ENCODE data around the gene GSN.
A peak's percentile ranks its signal among the peaks of the same experiment; 100 is the strongest.

GSN gene

GRCh38 chr9:121272401-121272948 is 4.5 kb downstream of the GSN start:
- DNase-seq (ENCODE audit: low spot score) = no peak
- no peak for FAIRE-seq

GRCh38 chr9:121273064-121273775 is 5.3 kb downstream of the GSN start:
- no peak for DNase-seq (ENCODE audit: low spot score)
- FAIRE-seq = no peak

GRCh38 chr9:121274851-121275250 is 6.9 kb downstream of the GSN start:
- no peak for DNase-seq (ENCODE audit: low spot score)
- no peak for FAIRE-seq

- FAIRE-seq = no peak
- no peak for DNase-seq (ENCODE audit: low spot score)
These were observed 8.1 kb downstream of the GSN start for GRCh38 chr9:121275781-121276658.

- DNase-seq (ENCODE audit: low spot score) (no peak), FAIRE-seq (no peak)
These were observed 9.1 kb downstream of the GSN start for GRCh38 chr9:121277026-121277425.

GRCh38 chr9:121277518-121278295 is 9.7 kb downstream of the GSN start:
- DNase-seq (ENCODE audit: low spot score) (no peak), FAIRE-seq (no peak)

- DNase-seq (ENCODE audit: low spot score) (peak; percentile 70), FAIRE-seq (no peak)
These were observed 10.7 kb downstream of the GSN start for GRCh38 chr9:121278477-121279261.

- FAIRE-seq = no peak
- DNase-seq (ENCODE audit: low spot score) = no peak
These were observed 11.9 kb downstream of the GSN start for GRCh38 chr9:121279776-121280388.

GRCh38 chr9:121280715-121281613 is 13.0 kb downstream of the GSN start:
- FAIRE-seq (no peak), DNase-seq (ENCODE audit: low spot score) (no peak)

- peak; percentile 77 for DNase-seq (ENCODE audit: low spot score)
- FAIRE-seq = no peak
These were observed 13.8 kb downstream of the GSN start for GRCh38 chr9:121281614-121282276.

- DNase-seq (ENCODE audit: low spot score) = peak; percentile 23
- FAIRE-seq = no peak
These were observed 14.5 kb downstream of the GSN start for GRCh38 chr9:121282277-121283079.

- no peak for DNase-seq (ENCODE audit: low spot score)
- FAIRE-seq = no peak
These were observed 15.1 kb downstream of the GSN start for GRCh38 chr9:121283080-121283398.

GRCh38 chr9:121283856-121284732 is 16.1 kb downstream of the GSN start:
- DNase-seq (ENCODE audit: low spot score) (no peak), FAIRE-seq (no peak)

- no peak for FAIRE-seq
These were observed 16.9 kb downstream of the GSN start for GRCh38 chr9:121284733-121285451.

GRCh38 chr9:121285835-121286687 is 18.1 kb downstream of the GSN start:
- peak; percentile 14 for DNase-seq (ENCODE audit: low spot score)
- no peak for FAIRE-seq

More at GRCh38 chr9:121284733-121285451, 16.9 kb downstream of the GSN start:
- DNase-seq (ENCODE audit: low spot score) = no peak

- DNase-seq (ENCODE audit: low spot score) (no peak), FAIRE-seq (no peak)
These were observed 18.7 kb downstream of the GSN start for GRCh38 chr9:121286688-121286972.
